ENCODE results near the gene NEUROD2. TPM values are rescaled to one million over a fixed set of nuclear protein-coding genes. Genes with fewer than 3 reads are reported as not detected.

The NEUROD2 gene
- total and polyA plus RNA-seq, 4 donors: not detected

DNA sequence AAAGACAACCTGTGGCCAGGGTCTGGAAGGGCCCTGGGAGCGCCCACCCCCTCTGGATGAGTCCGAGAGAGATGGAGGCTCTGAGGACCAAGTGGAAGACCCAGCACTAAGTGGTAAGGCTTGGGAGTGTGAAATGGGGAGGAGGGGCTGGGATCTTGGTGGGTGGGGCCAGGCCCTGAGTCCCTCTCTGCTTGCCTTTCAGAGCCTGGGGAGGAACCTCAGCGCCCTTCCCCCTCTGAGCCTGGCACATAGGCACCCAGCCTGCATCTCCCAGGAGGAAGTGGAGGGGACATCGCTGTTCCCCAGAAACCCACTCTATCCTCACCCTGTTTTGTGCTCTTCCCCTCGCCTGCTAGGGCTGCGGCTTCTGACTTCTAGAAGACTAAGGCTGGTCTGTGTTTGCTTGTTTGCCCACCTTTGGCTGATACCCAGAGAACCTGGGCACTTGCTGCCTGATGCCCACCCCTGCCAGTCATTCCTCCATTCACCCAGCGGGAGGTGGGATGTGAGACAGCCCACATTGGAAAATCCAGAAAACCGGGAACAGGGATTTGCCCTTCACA, 28.0 kb upstream of the NEUROD2 start:
- Histone ChIP-seq H3K36me3 (ENCODE audit: control insufficient read depth in 4 of 4, insufficient read depth in 3 of 4, low read depth in 1 of 4, low read length in 3 of 4) (no peaks in the 10 kb centered on the region), H3K9ac (ENCODE audit: low read depth in 1 of 2, low read length in 2 of 2) (no peak overlapping the region), H3K4me1 (ENCODE audit: control insufficient read depth in 4 of 4, insufficient read depth in 4 of 4, low read length in 3 of 4) (peaks cover 5 to 37% (median 29%) of the 10 kb centered on the region in 4 donors), H3K27me3 (ENCODE audit: control insufficient read depth in 4 of 4, insufficient read depth in 4 of 4, low read length in 3 of 4) (no peaks in the 10 kb centered on the region), H3K9me3 (ENCODE audit: control insufficient read depth in 4 of 4, low read length in 3 of 4) (no peaks in the 10 kb centered on the region), H3K4me3 (ENCODE audit: low read depth in 1 of 3, low read length in 3 of 3) (no peak overlapping the region), H3K27ac (ENCODE audit: low read depth in 1 of 2, low read length in 2 of 2) (no peak overlapping the region)
- no peak for DNase-seq (ENCODE audit: low spot score)
- TF ChIP-seq TAF1 (conservative IDR thresholded peaks at IDR 0.05) (no peak), RXRA (IDR thresholded peaks at IDR 0.05) (no peak), REST (IDR thresholded peaks at IDR 0.05) (no peak), CTCF (IDR thresholded peaks at IDR 0.05; ENCODE audit: low read depth, low read length, missing input control) (no peak), RAD21 (IDR thresholded peaks at IDR 0.05) (no peak), YY1 (IDR thresholded peaks at IDR 0.05) (no peak), HNF4A (conservative IDR thresholded peaks at IDR 0.05) (no peak), MAX (IDR thresholded peaks at IDR 0.05) (no peak), NR2F2 (IDR thresholded peaks at IDR 0.05) (no peak), SP1 (IDR thresholded peaks at IDR 0.05) (no peak), HNF4G (IDR thresholded peaks at IDR 0.05) (no peak)
- TF ChIP-seq, protein P1, sequence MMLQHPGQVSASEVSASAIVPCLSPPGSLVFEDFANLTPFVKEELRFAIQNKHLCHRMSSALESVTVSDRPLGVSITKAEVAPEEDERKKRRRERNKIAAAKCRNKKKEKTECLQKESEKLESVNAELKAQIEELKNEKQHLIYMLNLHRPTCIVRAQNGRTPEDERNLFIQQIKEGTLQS (IDR thresholded peaks at IDR 0.05): no peak
- 94% methylated on average over 8 of the region's 8 CpGs for WGBS

DNA sequence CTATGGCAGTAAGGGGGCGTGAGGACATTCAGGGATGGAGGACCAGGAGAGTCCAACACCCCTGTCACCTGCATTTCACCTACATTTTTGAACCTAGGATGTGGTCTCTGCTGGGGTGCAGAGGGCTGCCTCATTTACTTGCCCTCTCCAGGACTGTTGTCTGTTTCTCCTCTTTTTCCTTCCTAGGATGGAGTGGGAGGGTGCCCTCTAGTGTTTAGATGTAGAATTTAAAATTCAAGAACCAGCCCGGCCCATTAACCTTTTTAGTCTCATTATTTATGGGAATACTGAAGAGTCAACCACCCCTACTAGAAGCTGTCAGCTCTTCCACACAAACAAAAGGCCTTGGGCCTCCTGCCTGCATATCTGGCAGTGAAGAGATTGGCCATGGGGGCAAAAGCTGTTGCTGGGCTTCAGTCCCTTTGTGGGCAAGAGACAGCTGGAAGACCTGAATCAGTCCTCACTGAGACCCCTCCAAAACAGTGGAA, 26.7 kb upstream of the NEUROD2 start:
- Histone ChIP-seq H3K4me1 (ENCODE audit: control insufficient read depth in 4 of 4, insufficient read depth in 4 of 4, low read length in 3 of 4) (peaks cover 5 to 31% (median 24%) of the 10 kb centered on the region in 4 donors), H3K9me3 (ENCODE audit: control insufficient read depth in 4 of 4, low read length in 3 of 4) (no peaks in the 10 kb centered on the region), H3K27ac (ENCODE audit: low read depth in 1 of 2, low read length in 2 of 2) (no peak overlapping the region), H3K4me3 (ENCODE audit: low read depth in 1 of 3, low read length in 3 of 3) (no peak overlapping the region), H3K36me3 (ENCODE audit: control insufficient read depth in 4 of 4, insufficient read depth in 3 of 4, low read depth in 1 of 4, low read length in 3 of 4) (no peaks in the 10 kb centered on the region), H3K27me3 (ENCODE audit: control insufficient read depth in 4 of 4, insufficient read depth in 4 of 4, low read length in 3 of 4) (no peaks in the 10 kb centered on the region), H3K9ac (ENCODE audit: low read depth in 1 of 2, low read length in 2 of 2) (no peak overlapping the region)
- DNase-seq (ENCODE audit: low spot score): no peak
- WGBS: 48% methylated on average over 2 of the region's 2 CpGs
- TF ChIP-seq CTCF (IDR thresholded peaks at IDR 0.05; ENCODE audit: low read depth, low read length, missing input control): peak; percentile 66
- TF ChIP-seq YY1 (IDR thresholded peaks at IDR 0.05): no peak
- peak in 1 of 2 donors; percentile 75 for TF ChIP-seq RAD21 (IDR thresholded peaks at IDR 0.05)

All from liver (tissue), 9 donors.